Measurements from ENCODE around the gene LBHD2.

Gene LBHD2

DNA sequence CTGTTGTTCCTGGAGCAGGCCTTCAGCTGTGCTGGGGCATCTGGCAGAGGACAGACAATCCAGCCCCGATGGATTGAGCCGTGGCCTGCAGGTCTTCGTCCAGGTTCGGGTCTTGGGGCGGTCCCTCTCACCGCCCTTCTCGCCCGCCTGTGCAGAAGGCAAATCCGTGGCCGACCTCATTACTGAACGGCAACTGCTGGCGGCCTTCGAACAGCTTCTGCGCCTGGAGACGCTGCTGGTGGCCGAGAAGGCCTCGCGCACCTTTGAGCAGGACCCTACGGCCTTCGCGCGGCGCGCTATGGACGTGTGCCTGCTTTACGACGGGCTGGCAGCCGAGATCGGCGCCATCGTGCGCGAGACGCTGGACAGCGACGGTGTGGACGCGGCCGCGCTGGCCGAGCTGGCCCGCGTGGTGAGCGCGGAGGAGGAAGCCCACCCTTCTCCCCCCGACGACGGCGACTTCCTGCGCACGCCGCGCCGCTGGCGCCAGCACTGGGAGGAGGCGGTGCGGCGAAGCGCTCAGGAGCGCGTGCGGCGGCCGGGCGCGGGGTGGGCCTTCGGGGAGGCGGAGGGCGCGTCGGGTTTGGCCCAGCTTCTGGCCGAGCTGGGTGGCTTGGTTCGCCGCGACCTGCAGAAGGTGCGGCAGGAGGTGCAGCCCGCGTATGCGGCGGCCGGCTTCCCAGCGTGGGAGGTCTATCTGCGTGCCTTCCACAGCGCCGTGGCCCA lies 18.1 kb downstream of the LBHD2 start:
- peaks cover 27% of the 10 kb centered on the region for H3K27me3 ChIP-seq (ENCODE audit: insufficient read depth, poor library complexity, severe bottlenecking)
- no peak for DNase-seq (ENCODE audit: low read depth in 1 of 2, low spot score in 1 of 2)
- H3K4me3 ChIP-seq (replicated peaks; ENCODE audit: insufficient read depth, low read length), result no peak overlapping the region
- no peak overlapping the region for H3K27ac ChIP-seq (replicated peaks)
- TF ChIP-seq, protein P1, sequence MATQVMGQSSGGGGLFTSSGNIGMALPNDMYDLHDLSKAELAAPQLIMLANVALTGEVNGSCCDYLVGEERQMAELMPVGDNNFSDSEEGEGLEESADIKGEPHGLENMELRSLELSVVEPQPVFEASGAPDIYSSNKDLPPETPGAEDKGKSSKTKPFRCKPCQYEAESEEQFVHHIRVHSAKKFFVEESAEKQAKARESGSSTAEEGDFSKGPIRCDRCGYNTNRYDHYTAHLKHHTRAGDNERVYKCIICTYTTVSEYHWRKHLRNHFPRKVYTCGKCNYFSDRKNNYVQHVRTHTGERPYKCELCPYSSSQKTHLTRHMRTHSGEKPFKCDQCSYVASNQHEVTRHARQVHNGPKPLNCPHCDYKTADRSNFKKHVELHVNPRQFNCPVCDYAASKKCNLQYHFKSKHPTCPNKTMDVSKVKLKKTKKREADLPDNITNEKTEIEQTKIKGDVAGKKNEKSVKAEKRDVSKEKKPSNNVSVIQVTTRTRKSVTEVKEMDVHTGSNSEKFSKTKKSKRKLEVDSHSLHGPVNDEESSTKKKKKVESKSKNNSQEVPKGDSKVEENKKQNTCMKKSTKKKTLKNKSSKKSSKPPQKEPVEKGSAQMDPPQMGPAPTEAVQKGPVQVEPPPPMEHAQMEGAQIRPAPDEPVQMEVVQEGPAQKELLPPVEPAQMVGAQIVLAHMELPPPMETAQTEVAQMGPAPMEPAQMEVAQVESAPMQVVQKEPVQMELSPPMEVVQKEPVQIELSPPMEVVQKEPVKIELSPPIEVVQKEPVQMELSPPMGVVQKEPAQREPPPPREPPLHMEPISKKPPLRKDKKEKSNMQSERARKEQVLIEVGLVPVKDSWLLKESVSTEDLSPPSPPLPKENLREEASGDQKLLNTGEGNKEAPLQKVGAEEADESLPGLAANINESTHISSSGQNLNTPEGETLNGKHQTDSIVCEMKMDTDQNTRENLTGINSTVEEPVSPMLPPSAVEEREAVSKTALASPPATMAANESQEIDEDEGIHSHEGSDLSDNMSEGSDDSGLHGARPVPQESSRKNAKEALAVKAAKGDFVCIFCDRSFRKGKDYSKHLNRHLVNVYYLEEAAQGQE (IDR thresholded peaks at IDR 0.05; ENCODE audit: insufficient replicate concordance, low read depth), result peak; percentile 57
- no peak for TF ChIP-seq POLR2AphosphoS5 (IDR thresholded peaks at IDR 0.05; ENCODE audit: low read depth)

DNA sequence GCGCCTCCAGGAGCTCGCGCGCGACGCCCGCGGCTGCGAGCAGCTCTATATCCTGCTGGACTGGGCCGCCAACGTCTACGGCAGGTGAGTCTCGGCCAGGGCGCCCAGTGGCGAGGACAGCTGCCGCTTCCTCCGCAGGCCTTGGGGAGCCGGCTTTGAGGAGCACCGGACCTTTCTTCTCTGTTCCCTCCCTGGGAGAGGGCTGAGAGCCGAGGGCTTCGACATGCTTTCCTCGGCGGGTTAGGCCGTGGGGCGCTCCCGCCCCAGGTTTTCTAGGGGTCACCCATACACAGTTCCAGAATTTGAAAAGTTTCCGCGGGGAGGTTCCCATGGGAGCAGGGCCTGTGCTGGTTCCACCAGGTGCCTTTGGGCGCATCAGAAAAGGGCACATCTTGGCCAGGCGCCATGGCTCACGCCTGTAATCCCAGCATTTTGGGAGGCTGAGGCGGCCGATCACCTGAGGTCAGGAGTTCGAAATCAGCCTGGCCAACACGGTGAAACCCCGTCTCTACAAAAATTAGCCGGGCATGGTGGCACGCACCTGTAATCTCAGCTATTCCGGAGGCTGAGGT lies 18.8 kb downstream of the LBHD2 start:
- H3K4me3 ChIP-seq (replicated peaks; ENCODE audit: insufficient read depth, low read length), result no peak overlapping the region

GRCh38 chr14:103103461-103104388 lies 19.7 kb downstream of the LBHD2 start:
- TF ChIP-seq, protein P1 (IDR thresholded peaks at IDR 0.05; ENCODE audit: insufficient replicate concordance, low read depth), result no peak
- TF ChIP-seq GABPA (IDR thresholded peaks at IDR 0.05; ENCODE audit: low read depth) (no peak), SPI1 (IDR thresholded peaks at IDR 0.05; ENCODE audit: borderline replicate concordance, low read depth) (no peak), POLR2AphosphoS5 (IDR thresholded peaks at IDR 0.05; ENCODE audit: low read depth) (no peak)
- TF ChIP-seq, protein P2, sequence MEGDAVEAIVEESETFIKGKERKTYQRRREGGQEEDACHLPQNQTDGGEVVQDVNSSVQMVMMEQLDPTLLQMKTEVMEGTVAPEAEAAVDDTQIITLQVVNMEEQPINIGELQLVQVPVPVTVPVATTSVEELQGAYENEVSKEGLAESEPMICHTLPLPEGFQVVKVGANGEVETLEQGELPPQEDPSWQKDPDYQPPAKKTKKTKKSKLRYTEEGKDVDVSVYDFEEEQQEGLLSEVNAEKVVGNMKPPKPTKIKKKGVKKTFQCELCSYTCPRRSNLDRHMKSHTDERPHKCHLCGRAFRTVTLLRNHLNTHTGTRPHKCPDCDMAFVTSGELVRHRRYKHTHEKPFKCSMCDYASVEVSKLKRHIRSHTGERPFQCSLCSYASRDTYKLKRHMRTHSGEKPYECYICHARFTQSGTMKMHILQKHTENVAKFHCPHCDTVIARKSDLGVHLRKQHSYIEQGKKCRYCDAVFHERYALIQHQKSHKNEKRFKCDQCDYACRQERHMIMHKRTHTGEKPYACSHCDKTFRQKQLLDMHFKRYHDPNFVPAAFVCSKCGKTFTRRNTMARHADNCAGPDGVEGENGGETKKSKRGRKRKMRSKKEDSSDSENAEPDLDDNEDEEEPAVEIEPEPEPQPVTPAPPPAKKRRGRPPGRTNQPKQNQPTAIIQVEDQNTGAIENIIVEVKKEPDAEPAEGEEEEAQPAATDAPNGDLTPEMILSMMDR (IDR thresholded peaks at IDR 0.05; ENCODE audit: insufficient read depth, low read length), result no peak
- no peak overlapping the region for H3K27ac ChIP-seq (replicated peaks)
- peak in 1 of 2 experiments; percentile 47 for DNase-seq (ENCODE audit: low read depth in 1 of 2, low spot score in 1 of 2)
- H3K27me3 ChIP-seq (ENCODE audit: insufficient read depth, poor library complexity, severe bottlenecking), result peaks cover 23% of the 10 kb centered on the region
- H3K4me3 ChIP-seq (replicated peaks; ENCODE audit: insufficient read depth, low read length), result no peak overlapping the region

More for the DNA sequence above, 18.8 kb downstream of the LBHD2 start:
- TF ChIP-seq POLR2AphosphoS5 (IDR thresholded peaks at IDR 0.05; ENCODE audit: low read depth) (no peak), SPI1 (IDR thresholded peaks at IDR 0.05; ENCODE audit: borderline replicate concordance, low read depth) (no peak), GABPA (IDR thresholded peaks at IDR 0.05; ENCODE audit: low read depth) (no peak)
- TF ChIP-seq, protein P2 (IDR thresholded peaks at IDR 0.05; ENCODE audit: insufficient read depth, low read length), result no peak
- TF ChIP-seq, protein P1 (IDR thresholded peaks at IDR 0.05; ENCODE audit: insufficient replicate concordance, low read depth), result no peak
- Histone ChIP-seq H3K27me3 (ENCODE audit: insufficient read depth, poor library complexity, severe bottlenecking) (peaks cover 27% of the 10 kb centered on the region), H3K27ac (replicated peaks) (no peak overlapping the region)
- no peak for DNase-seq (ENCODE audit: low read depth in 1 of 2, low spot score in 1 of 2)

All from HL-60 (cell line).